Activated CD4-positive, alpha-beta memory T cell treated with anti-CD3 and anti-CD28 coated beads, Interleukin-2, amount 10 ng/mL, durations not matched to agents 7 days and 5 days (primary cell): ENCODE measurements around the gene COL11A2. TPM values are rescaled to one million over a fixed set of nuclear protein-coding genes. Genes with fewer than 3 reads are reported as not detected.

ENCODE experiments used
- CTCF ChIA-PET: fragments of 350-600 bp; sonication (Branson Sonifier 250); formaldehyde crosslinking; loops from one replicate; lab custom pipeline; 2021; ENCODE audit warnings: antibody characterized with exemption, inconsistent platforms; lab: Charles Lee
- POLR2A ChIA-PET: fragments of 350-600 bp; sonication (Branson Sonifier 250); formaldehyde crosslinking; loops from one replicate; lab custom pipeline; 2021; ENCODE audit warnings: antibody characterized with exemption; lab: Charles Lee
- DNase-seq: peaks from one replicate; pipeline ENCODE4 v3.0.0-alpha.2; 2020
- H3K27ac Mint-ChIP-seq: one replicate; pipeline ENCODE4 v1.8.0; 2021; ENCODE audit warnings: mild to moderate bottlenecking, mixed read lengths
- H3K27me3 Mint-ChIP-seq: one replicate; pipeline ENCODE4 v1.8.0; 2021; ENCODE audit warnings: mixed read lengths
- H3K36me3 Mint-ChIP-seq: one replicate; pipeline ENCODE4 v1.8.0; 2021; ENCODE audit warnings: low read depth, mixed read lengths
- H3K4me1 Mint-ChIP-seq: one replicate; pipeline ENCODE4 v1.8.0; 2021; ENCODE audit warnings: mixed read lengths
- H3K4me3 Mint-ChIP-seq: one replicate; pipeline ENCODE4 v1.8.0; 2021; ENCODE audit warnings: mild to moderate bottlenecking, mixed read lengths
- H3K9me3 Mint-ChIP-seq: one replicate; pipeline ENCODE4 v1.8.0; 2021; ENCODE audit warnings: mixed read lengths
- total RNA-seq, 2 experiments: library from RNA; stranded (reverse); gene quantifications; one replicate each; pipeline ENCODE4 v1.2.3, GENCODE V29; 2021

The COL11A2 gene
- total RNA-seq, 2 experiments from 2014 or later = 0.53 to 0.60 TPM

- H3K27ac Mint-ChIP-seq = no peak overlapping the region
- ChIA-PET POLR2A (no interaction called here), CTCF (no interaction called here)
- no peak for DNase-seq
- H3K27me3 Mint-ChIP-seq = peaks cover 24% of the 10 kb centered on the region
- no peak overlapping the region for H3K4me3 Mint-ChIP-seq
- peaks cover 23% of the 10 kb centered on the region for H3K36me3 Mint-ChIP-seq
- peaks cover 23% of the 10 kb centered on the region for H3K4me1 Mint-ChIP-seq
- H3K9me3 Mint-ChIP-seq = peaks cover 17% of the 10 kb centered on the region
Measured at GRCh38 chr6:33185654-33186187, 6.5 kb downstream of the COL11A2 start.

GRCh38 chr6:33185190-33185589 lies 7.1 kb downstream of the COL11A2 start:
- ChIA-PET POLR2A (no interaction called here), CTCF (no interaction called here)
- Mint-ChIP-seq H3K4me1 (peaks cover 23% of the 10 kb centered on the region), H3K27me3 (peaks cover 21% of the 10 kb centered on the region), H3K36me3 (peaks cover 23% of the 10 kb centered on the region), H3K4me3 (no peak overlapping the region), H3K27ac (no peak overlapping the region), H3K9me3 (peaks cover 17% of the 10 kb centered on the region)
- no peak for DNase-seq

DNA sequence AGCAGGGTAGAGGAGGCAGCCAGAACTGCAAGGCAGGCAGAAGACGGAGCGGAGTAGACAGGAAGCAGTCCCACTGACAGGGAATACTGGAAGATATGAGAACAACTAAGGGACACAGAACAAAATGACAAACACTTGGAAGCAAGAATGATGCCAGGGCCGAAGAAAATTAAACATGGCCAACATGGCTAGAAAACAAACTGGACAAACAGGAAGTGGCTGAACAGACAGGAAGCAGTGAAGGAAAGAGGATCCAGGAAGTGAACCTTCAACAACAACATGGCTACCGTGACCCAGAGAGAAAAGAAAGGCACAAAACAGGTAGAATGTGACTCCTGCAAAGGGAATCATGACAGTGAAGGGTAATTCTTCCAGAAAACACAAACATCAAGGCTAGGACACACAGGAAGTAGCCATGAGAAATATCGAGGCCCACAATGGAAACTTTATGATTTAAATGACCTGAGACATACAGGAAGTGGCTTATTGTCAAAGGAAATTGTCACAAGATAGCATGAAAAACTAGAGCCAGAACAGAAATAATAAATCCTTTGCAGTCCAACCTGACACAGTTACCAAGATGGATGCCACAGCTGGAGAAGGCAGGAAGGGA lies 9.1 kb downstream of the COL11A2 start:
- POLR2A ChIA-PET = interaction anchor here (0.8 to 1.5 kb wide), 10 partner anchors 9 to 229 kb away, joined by 3 to 8 read pairs (median 5); partner anchors contain the start of genes COL11A2, PFDN6, RING1 and RXRB
- peaks cover 17% of the 10 kb centered on the region for H3K27me3 Mint-ChIP-seq
- peak overlapping the region; percentile 90 for H3K27ac Mint-ChIP-seq
- H3K36me3 Mint-ChIP-seq = peaks cover 23% of the 10 kb centered on the region
- H3K9me3 Mint-ChIP-seq = peaks cover 17% of the 10 kb centered on the region
- no peak overlapping the region for H3K4me3 Mint-ChIP-seq
- H3K4me1 Mint-ChIP-seq = peaks cover 23% of the 10 kb centered on the region
- no peak for DNase-seq
- CTCF ChIA-PET = interaction anchor here (1.0 to 1.7 kb wide), 4 partner anchors 14 to 250 kb away, joined by 3 to 12 read pairs (median 6); no protein-coding TSS in a partner anchor

DNA sequence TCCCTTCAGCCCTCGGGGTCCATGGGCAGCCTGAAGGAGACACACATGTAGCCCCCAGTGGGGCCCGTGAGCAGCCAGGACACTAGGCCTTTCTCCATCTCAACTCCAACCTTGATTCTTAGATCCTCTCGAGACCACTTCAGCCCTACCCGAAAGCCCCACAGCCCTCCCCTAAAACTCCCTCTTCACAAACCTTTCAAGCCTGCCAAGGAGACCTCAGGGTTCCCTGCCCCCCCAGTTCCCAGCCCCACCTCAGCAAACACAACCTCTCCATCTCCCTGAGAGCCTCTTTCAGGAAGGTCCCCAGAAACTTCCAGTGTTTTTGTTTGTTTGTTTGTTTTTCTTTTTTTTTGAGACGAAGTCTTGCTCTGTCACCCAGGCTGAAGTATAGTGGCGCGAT lies 11.1 kb downstream of the COL11A2 start:
- POLR2A ChIA-PET = no interaction called here
- DNase-seq = no peak
- H3K27ac Mint-ChIP-seq = no peak overlapping the region

GRCh38 chr6:33178755-33179475 lies 13.4 kb downstream of the COL11A2 start:
- no peak overlapping the region for H3K4me3 Mint-ChIP-seq
- CTCF ChIA-PET = interaction anchor here (1.7 kb wide), 1 partner anchor 18 kb away, joined by 7 read pairs; no protein-coding TSS in a partner anchor
- no peak overlapping the region for H3K27ac Mint-ChIP-seq

More for the DNA sequence above, 11.1 kb downstream of the COL11A2 start:
- H3K27me3 Mint-ChIP-seq = peaks cover 4% of the 10 kb centered on the region
- peaks cover 23% of the 10 kb centered on the region for H3K36me3 Mint-ChIP-seq
- peaks cover 17% of the 10 kb centered on the region for H3K9me3 Mint-ChIP-seq
- H3K4me3 Mint-ChIP-seq = no peak overlapping the region
- CTCF ChIA-PET = interaction anchor here (1.2 kb wide), 1 partner anchor 67 kb away, joined by 4 read pairs; no protein-coding TSS in a partner anchor
- peaks cover 23% of the 10 kb centered on the region for H3K4me1 Mint-ChIP-seq

GRCh38 chr6:33177552-33178446 lies 14.5 kb downstream of the COL11A2 start:
- H3K27me3 Mint-ChIP-seq = peaks cover 5% of the 10 kb centered on the region
- no peak overlapping the region for H3K27ac Mint-ChIP-seq
- no peak for DNase-seq
- H3K36me3 Mint-ChIP-seq = peaks cover 3% of the 10 kb centered on the region
- no peak overlapping the region for H3K4me3 Mint-ChIP-seq
- H3K9me3 Mint-ChIP-seq = peaks cover 2% of the 10 kb centered on the region
- H3K4me1 Mint-ChIP-seq = peaks cover 3% of the 10 kb centered on the region
- ChIA-PET POLR2A (no interaction called here), CTCF (no interaction called here)

More at GRCh38 chr6:33178755-33179475, 13.4 kb downstream of the COL11A2 start:
- POLR2A ChIA-PET = no interaction called here
- peaks cover 14% of the 10 kb centered on the region for H3K4me1 Mint-ChIP-seq
- H3K27me3 Mint-ChIP-seq = peaks cover 5% of the 10 kb centered on the region
- peaks cover 14% of the 10 kb centered on the region for H3K36me3 Mint-ChIP-seq
- DNase-seq = no peak
- peaks cover 14% of the 10 kb centered on the region for H3K9me3 Mint-ChIP-seq

DNA sequence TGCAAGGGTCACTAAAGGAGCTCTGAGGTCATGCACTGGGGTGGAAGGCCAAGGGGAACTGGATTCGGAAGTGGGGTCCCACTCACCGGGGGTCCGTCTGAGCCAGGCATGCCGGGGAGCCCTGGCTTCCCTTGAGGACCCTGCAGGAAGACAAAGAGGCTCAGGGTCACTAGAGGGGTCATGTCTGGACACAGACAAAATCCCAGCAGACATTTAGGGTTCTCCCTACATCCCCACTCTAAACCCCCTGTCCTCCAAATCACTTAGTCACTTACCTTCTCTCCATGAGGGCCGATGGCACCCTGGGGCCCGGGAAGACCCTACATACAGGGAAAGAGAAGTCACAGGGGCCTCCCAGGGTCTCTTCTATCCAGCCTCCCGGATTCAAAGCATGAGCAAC lies 15.4 kb downstream of the COL11A2 start:
- H3K27ac Mint-ChIP-seq = no peak overlapping the region
- no peaks in the 10 kb centered on the region for H3K36me3 Mint-ChIP-seq
- no peaks in the 10 kb centered on the region for H3K4me1 Mint-ChIP-seq
- H3K9me3 Mint-ChIP-seq = no peaks in the 10 kb centered on the region
- DNase-seq = no peak
- CTCF ChIA-PET = no interaction called here
- POLR2A ChIA-PET = no interaction called here
- peaks cover 5% of the 10 kb centered on the region for H3K27me3 Mint-ChIP-seq
- H3K4me3 Mint-ChIP-seq = no peak overlapping the region

DNA sequence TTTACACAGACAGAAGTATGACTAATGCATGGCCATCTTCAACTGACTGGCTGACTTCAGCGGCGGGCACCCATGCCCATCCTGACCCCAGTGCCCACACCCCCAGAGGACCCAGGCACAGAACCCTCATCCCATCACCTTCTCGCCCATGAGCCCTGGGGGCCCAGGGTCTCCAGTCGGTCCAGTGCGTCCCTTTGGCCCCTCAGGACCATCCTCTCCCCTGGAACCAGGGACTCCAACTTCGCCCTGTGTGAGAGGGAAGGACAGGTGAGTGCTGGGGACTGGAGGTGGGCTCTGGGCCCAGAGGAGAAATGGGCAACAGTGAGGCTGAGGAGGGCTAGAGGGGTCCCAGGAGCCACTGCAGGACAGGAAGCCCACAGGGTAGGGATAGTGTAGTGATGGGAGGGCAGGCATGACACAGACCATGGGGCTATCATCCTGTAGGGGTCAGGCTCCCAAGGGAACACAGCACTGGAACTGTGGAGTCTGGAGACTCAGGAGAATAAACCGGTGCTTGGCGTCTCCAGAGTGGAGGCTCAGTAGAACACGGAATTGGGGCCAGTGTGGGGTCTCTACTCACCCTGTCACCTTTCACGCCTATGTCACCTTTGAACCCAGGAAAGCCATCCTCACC lies 16.7 kb downstream of the COL11A2 start:
- CTCF ChIA-PET = no interaction called here
- no peak overlapping the region for H3K27ac Mint-ChIP-seq
- H3K4me3 Mint-ChIP-seq = no peak overlapping the region
- H3K9me3 Mint-ChIP-seq = no peaks in the 10 kb centered on the region
- no peaks in the 10 kb centered on the region for H3K36me3 Mint-ChIP-seq
- H3K27me3 Mint-ChIP-seq = peaks cover 5% of the 10 kb centered on the region
- no peak for DNase-seq
- POLR2A ChIA-PET = no interaction called here
- no peaks in the 10 kb centered on the region for H3K4me1 Mint-ChIP-seq

DNA sequence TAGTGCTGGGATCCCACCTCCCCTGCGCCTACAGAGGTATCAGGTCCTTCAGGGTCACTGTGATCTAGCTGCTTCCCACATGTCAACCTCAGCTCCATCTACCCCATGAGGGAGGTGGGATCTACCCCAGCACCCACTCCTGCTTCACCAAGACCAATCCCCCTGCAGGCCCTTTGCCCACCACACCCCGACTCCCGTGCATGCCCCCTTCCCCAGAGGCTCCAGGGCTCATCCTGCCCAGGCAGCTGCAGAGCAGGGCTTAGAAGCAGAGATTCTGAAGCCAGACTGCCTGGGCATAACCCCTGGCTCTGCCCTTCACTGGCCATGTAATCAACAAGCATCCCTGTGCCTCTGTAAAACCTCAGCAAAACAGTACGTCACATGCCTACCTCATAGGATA lies 17.5 kb downstream of the COL11A2 start:
- Mint-ChIP-seq H3K36me3 (no peaks in the 10 kb centered on the region), H3K27ac (no peak overlapping the region), H3K4me1 (no peaks in the 10 kb centered on the region), H3K4me3 (no peak overlapping the region), H3K27me3 (peaks cover 2% of the 10 kb centered on the region), H3K9me3 (no peaks in the 10 kb centered on the region)
- ChIA-PET CTCF (no interaction called here), POLR2A (no interaction called here)
- no peak for DNase-seq

- no peaks in the 10 kb centered on the region for H3K4me1 Mint-ChIP-seq
- no peak for DNase-seq
- no peak overlapping the region for H3K4me3 Mint-ChIP-seq
- CTCF ChIA-PET = interaction anchor here (0.6 to 1.8 kb wide), 2 partner anchors 12 to 75 kb away, joined by 3 to 5 read pairs; no protein-coding TSS in a partner anchor
- peaks cover 2% of the 10 kb centered on the region for H3K27me3 Mint-ChIP-seq
- POLR2A ChIA-PET = interaction anchor here (2.3 kb wide), 1 partner anchor 75 kb away, joined by 9 read pairs; no protein-coding TSS in a partner anchor
- H3K9me3 Mint-ChIP-seq = no peaks in the 10 kb centered on the region
- H3K36me3 Mint-ChIP-seq = no peaks in the 10 kb centered on the region
- no peak overlapping the region for H3K27ac Mint-ChIP-seq
Measured at GRCh38 chr6:33173535-33174180, 18.6 kb downstream of the COL11A2 start.

DNA sequence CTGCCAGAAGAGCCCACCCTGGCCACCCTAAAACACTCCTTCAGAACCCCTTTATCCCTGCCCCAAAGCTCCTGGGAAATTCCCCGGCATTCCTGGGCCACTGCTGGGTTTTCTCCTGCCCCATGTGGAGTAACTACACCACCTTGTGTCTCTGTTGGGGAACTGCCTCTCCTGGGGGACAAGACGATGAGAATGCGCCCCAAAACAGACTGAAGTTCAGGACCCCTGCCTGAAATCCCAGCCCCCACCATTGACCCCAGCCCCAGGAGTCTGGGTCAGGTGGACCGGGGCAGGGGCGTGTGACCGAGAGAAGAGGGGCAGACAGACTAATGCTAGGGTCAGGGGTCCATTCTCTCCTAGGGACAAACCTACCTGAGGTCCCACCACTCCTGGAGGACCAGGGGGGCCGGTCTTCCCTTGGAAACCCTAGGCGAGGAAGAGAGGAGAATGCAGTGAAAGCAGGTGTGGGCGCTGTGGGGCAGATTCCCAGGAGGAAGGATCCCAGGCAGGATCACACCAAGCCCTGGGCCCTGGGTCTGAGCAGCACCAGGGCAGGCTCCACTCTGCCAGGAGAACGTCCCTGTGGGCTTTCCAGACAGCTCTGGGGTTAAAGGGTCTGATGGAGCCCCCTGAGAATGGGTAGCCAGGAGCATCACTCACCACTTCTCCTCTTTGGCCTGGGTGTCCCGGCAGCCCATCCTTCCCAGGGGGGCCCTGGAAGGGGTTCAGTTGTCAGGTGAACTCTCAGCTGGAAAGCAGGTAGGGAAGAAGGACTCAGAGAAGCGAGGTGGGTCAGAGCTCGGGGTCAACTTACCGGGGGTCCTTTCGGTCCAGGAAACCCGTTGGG lies 19.4 kb downstream of the COL11A2 start:
- DNase-seq = no peak
- POLR2A ChIA-PET = interaction anchor here (2.3 kb wide), 1 partner anchor 76 kb away, joined by 9 read pairs; no protein-coding TSS in a partner anchor
- no peaks in the 10 kb centered on the region for H3K36me3 Mint-ChIP-seq
- no peak overlapping the region for H3K4me3 Mint-ChIP-seq
- peaks cover 2% of the 10 kb centered on the region for H3K27me3 Mint-ChIP-seq
- H3K9me3 Mint-ChIP-seq = no peaks in the 10 kb centered on the region
- no peak overlapping the region for H3K27ac Mint-ChIP-seq
- CTCF ChIA-PET = interaction anchor here (0.6 to 1.8 kb wide), 2 partner anchors 11 to 75 kb away, joined by 3 to 5 read pairs; no protein-coding TSS in a partner anchor
- no peaks in the 10 kb centered on the region for H3K4me1 Mint-ChIP-seq
